ENCODE data around the gene BMPR2. TPM values are rescaled to one million over a fixed set of nuclear protein-coding genes. Genes with fewer than 3 reads are reported as not detected.

Gene BMPR2
- polyA plus RNA-seq, 1 of the 3 experiments (the other 2 are of a cell fraction), result 10.2 TPM

DNA sequence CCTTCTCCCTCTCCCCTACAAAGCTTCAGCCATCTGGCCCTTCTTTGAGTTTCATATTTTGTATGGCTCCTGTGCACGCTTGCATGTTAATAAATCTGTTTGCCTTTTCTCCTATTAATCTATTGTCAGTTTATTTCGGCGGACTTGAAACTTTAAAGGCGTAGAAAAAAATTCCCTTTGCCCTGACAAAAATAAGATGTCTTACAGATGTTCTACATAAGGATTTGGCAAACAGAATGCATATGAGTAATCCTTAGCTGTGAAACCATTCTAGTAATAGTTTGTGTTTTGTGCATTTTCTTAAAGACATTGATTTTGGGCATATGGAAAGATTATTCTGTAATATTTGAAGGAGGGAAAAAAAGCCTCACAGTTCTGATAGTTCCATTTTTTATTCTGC, 15.0 kb upstream of the BMPR2 start:
- no peak for DNase-seq
- Histone ChIP-seq H3K9me3 (no peaks in the 10 kb centered on the region), H3F3A (replicated peaks; ENCODE audit: insufficient read depth) (peaks cover 7% of the 10 kb centered on the region), H3K36me3 (replicated peaks in 1 of 2; ENCODE audit: control insufficient read depth in 1 of 2, insufficient read depth in 2 of 2, low read length in 1 of 2) (no peaks in the 10 kb centered on the region), H3K4me3 (ENCODE audit: low read depth in 2 of 2, low read length in 1 of 2) (no peak overlapping the region), H3K9me2 (no peaks in the 10 kb centered on the region), H3K9ac (no peak overlapping the region), H3K27me3 (ENCODE audit: insufficient read depth) (no peaks in the 10 kb centered on the region), H3K27ac (ENCODE audit: low read depth in 2 of 2, low read length in 1 of 2) (no peak overlapping the region), H2AFZ (ENCODE audit: low read depth) (no peak overlapping the region), H3K4me2 (no peak overlapping the region), H3K4me1 (ENCODE audit: control insufficient read depth in 1 of 2, insufficient read depth in 2 of 2, low read depth in 1 of 2, low read length in 1 of 2) (no peaks in the 10 kb centered on the region), H4K20me1 (ENCODE audit: insufficient read depth) (no peaks in the 10 kb centered on the region), H3K79me2 (ENCODE audit: insufficient read depth) (no peaks in the 10 kb centered on the region)
- TF ChIP-seq FOXJ3 (CRISPR knock-in tag; IDR thresholded peaks at IDR 0.05) (no peak), GABPA (IDR thresholded peaks at IDR 0.05; ENCODE audit: low read depth) (no peak), EZH2phosphoT487 (IDR thresholded peaks at IDR 0.05; ENCODE audit: borderline replicate concordance, low read depth) (no peak), TCF12 (IDR thresholded peaks at IDR 0.05) (no peak), TEAD4 (IDR thresholded peaks at IDR 0.05; ENCODE audit: borderline replicate concordance, insufficient read depth) (no peak), FOSL2 (IDR thresholded peaks at IDR 0.05; ENCODE audit: borderline replicate concordance, low read depth) (no peak), NFIC (IDR thresholded peaks at IDR 0.05; ENCODE audit: borderline replicate concordance) (no peak), NRF1 (IDR thresholded peaks at IDR 0.05; ENCODE audit: low read depth, low read length) (no peak), JUND (IDR thresholded peaks at IDR 0.05) (no peak), MEF2A (IDR thresholded peaks at IDR 0.05; ENCODE audit: borderline replicate concordance, low read depth) (no peak), YY1 (IDR thresholded peaks at IDR 0.05; ENCODE audit: low read depth) (no peak), GATA2 (CRISPR knock-in tag; IDR thresholded peaks at IDR 0.05) (no peak)
- TF ChIP-seq, protein P1, sequence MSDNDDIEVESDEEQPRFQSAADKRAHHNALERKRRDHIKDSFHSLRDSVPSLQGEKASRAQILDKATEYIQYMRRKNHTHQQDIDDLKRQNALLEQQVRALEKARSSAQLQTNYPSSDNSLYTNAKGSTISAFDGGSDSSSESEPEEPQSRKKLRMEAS (IDR thresholded peaks at IDR 0.05; ENCODE audit: low read depth), result no peak
- TF ChIP-seq, protein P2, sequence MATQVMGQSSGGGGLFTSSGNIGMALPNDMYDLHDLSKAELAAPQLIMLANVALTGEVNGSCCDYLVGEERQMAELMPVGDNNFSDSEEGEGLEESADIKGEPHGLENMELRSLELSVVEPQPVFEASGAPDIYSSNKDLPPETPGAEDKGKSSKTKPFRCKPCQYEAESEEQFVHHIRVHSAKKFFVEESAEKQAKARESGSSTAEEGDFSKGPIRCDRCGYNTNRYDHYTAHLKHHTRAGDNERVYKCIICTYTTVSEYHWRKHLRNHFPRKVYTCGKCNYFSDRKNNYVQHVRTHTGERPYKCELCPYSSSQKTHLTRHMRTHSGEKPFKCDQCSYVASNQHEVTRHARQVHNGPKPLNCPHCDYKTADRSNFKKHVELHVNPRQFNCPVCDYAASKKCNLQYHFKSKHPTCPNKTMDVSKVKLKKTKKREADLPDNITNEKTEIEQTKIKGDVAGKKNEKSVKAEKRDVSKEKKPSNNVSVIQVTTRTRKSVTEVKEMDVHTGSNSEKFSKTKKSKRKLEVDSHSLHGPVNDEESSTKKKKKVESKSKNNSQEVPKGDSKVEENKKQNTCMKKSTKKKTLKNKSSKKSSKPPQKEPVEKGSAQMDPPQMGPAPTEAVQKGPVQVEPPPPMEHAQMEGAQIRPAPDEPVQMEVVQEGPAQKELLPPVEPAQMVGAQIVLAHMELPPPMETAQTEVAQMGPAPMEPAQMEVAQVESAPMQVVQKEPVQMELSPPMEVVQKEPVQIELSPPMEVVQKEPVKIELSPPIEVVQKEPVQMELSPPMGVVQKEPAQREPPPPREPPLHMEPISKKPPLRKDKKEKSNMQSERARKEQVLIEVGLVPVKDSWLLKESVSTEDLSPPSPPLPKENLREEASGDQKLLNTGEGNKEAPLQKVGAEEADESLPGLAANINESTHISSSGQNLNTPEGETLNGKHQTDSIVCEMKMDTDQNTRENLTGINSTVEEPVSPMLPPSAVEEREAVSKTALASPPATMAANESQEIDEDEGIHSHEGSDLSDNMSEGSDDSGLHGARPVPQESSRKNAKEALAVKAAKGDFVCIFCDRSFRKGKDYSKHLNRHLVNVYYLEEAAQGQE (IDR thresholded peaks at IDR 0.05; ENCODE audit: low read depth, low read length), result no peak
- TF ChIP-seq, protein P3, sequence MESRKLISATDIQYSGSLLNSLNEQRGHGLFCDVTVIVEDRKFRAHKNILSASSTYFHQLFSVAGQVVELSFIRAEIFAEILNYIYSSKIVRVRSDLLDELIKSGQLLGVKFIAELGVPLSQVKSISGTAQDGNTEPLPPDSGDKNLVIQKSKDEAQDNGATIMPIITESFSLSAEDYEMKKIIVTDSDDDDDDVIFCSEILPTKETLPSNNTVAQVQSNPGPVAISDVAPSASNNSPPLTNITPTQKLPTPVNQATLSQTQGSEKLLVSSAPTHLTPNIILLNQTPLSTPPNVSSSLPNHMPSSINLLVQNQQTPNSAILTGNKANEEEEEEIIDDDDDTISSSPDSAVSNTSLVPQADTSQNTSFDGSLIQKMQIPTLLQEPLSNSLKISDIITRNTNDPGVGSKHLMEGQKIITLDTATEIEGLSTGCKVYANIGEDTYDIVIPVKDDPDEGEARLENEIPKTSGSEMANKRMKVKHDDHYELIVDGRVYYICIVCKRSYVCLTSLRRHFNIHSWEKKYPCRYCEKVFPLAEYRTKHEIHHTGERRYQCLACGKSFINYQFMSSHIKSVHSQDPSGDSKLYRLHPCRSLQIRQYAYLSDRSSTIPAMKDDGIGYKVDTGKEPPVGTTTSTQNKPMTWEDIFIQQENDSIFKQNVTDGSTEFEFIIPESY (IDR thresholded peaks at IDR 0.05; ENCODE audit: borderline replicate concordance, low read depth), result no peak
- TF ChIP-seq, protein P4, sequence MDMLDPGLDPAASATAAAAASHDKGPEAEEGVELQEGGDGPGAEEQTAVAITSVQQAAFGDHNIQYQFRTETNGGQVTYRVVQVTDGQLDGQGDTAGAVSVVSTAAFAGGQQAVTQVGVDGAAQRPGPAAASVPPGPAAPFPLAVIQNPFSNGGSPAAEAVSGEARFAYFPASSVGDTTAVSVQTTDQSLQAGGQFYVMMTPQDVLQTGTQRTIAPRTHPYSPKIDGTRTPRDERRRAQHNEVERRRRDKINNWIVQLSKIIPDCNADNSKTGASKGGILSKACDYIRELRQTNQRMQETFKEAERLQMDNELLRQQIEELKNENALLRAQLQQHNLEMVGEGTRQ (IDR thresholded peaks at IDR 0.05; ENCODE audit: borderline replicate concordance, low read depth, low read length), result no peak
- TF ChIP-seq, protein P5, sequence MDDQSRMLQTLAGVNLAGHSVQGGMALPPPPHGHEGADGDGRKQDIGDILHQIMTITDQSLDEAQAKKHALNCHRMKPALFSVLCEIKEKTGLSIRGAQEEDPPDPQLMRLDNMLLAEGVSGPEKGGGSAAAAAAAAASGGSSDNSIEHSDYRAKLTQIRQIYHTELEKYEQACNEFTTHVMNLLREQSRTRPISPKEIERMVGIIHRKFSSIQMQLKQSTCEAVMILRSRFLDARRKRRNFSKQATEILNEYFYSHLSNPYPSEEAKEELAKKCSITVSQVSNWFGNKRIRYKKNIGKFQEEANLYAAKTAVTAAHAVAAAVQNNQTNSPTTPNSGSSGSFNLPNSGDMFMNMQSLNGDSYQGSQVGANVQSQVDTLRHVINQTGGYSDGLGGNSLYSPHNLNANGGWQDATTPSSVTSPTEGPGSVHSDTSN (IDR thresholded peaks at IDR 0.05), result no peak
- CTCF ChIA-PET, result no interaction called here
- POLR2A ChIA-PET, result no interaction called here
- 93% methylated on average over 4 of the region's 4 CpGs for WGBS (ENCODE audit: low lambda C conversion rate)
